Central memory CD8-positive, alpha-beta T cell (primary cell): ENCODE data around the gene NPY2R.

Source experiments
- ATAC-seq: fragments of 150-1000 bp; cut with Tn5 transposase; replicated peaks from 2 replicates; pipeline ENCODE4 v1.10.0; 2022; ENCODE audit warnings: mild to moderate bottlenecking, moderate FRiP score, moderate number of reproducible peaks; ENCODE audit not compliant: poor library complexity, severe bottlenecking; ENCODE audit errors: extremely low read depth
- DNase-seq, 2 donors: peaks; one replicate each; pipeline ENCODE4 v3.0.0; 2021; ENCODE audit warnings: low spot score in 2 of 2
- H3K27ac Mint-ChIP-seq: one replicate; pipeline ENCODE4 v1.8.0; 2022; ENCODE audit warnings: low read depth, mild to moderate bottlenecking, moderate library complexity, mixed read lengths
- H3K27me3 Mint-ChIP-seq: one replicate; pipeline ENCODE4 v1.8.0; 2022; ENCODE audit warnings: mixed read lengths
- H3K36me3 Mint-ChIP-seq: one replicate; pipeline ENCODE4 v1.8.0; 2022; ENCODE audit warnings: mild to moderate bottlenecking, moderate library complexity, mixed read lengths; ENCODE audit not compliant: insufficient read depth
- H3K4me1 Mint-ChIP-seq: one replicate; pipeline ENCODE4 v1.8.0; 2022; ENCODE audit warnings: mixed read lengths
- H3K4me3 Mint-ChIP-seq: one replicate; pipeline ENCODE4 v1.8.0; 2022; ENCODE audit warnings: mild to moderate bottlenecking, moderate library complexity, mixed read lengths
- H3K9me3 Mint-ChIP-seq: one replicate; pipeline ENCODE4 v1.8.0; 2022; ENCODE audit warnings: mixed read lengths

The NPY2R gene, protein sequence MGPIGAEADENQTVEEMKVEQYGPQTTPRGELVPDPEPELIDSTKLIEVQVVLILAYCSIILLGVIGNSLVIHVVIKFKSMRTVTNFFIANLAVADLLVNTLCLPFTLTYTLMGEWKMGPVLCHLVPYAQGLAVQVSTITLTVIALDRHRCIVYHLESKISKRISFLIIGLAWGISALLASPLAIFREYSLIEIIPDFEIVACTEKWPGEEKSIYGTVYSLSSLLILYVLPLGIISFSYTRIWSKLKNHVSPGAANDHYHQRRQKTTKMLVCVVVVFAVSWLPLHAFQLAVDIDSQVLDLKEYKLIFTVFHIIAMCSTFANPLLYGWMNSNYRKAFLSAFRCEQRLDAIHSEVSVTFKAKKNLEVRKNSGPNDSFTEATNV

DNA sequence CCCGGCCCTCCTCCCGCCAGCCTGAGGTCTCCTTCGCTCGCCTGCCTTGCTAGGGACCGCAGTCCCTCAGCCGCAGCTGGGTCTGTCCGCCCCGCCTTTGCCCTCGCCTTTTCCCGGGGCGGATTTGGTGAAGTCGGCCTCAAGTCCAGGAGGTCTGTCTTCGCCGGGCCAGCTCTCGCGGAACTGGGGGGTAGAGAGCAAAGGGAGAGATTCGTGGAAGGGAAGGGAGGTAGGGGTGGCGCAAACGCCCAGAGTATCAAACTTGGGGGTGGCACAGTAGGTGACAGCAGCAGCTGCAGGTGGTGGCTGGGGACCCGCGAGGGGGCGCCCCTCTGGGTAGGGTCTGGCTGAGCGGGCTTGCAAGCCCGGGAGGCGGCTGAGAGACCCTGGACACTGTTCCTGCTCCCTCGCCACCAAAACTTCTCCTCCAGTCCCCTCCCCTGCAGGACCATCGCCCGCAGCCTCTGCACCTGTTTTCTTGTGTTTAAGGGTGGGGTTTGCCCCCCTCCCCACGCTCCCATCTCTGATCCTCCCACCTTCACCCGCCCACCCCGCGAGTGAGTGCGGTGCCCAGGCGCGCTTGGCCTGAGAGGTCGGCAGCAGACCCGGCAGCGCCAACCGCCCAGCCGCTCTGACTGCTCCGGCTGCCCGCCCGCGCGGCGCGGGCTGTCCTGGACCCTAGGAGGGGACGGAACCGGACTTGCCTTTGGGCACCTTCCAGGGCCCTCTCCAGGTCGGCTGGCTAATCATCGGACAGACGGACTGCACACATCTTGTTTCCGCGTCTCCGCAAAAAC is at the start of gene NPY2R:
Gene NPY2R, plus strand, starts transcription at position 379 of the 797 bp plus-strand sequence. CDS start 5,304 bp downstream, outside the sequence.
- H3K36me3 Mint-ChIP-seq = peaks cover 2% of the 10 kb centered on the region
- H3K9me3 Mint-ChIP-seq = no peaks in the 10 kb centered on the region
- ATAC-seq (no peak), DNase-seq (no peak)
- no peak within 1 kb of the TSS for H3K4me3 Mint-ChIP-seq
- no peak within 1 kb of the TSS for H3K27ac Mint-ChIP-seq
- H3K4me1 Mint-ChIP-seq = no peaks in the 10 kb centered on the region
- H3K27me3 Mint-ChIP-seq = peaks cover 23% of the 10 kb centered on the region

DNA sequence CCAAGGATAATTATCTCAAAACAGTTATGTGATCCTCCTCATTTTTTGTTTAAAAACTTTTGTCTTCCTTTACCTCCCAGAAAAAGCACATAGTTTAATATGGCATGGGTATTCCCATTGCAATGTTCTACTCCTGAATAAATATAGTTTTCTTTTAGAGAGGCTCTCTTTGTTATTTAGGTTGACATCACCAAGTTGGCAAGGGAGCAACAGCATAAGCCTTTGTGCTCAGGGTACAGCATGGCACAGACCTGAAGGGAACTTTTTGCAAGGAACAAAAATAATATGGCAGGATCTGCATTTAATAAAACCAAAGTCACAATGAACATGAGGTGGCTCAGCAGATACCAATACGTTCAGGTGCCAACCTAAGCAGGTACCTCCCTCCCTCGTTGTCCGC is 47.1 kb upstream of the NPY2R start:
- ATAC-seq (no peak), DNase-seq (no peak)
- H3K4me1 Mint-ChIP-seq = no peaks in the 10 kb centered on the region
- H3K9me3 Mint-ChIP-seq = peaks cover 3% of the 10 kb centered on the region
- H3K27me3 Mint-ChIP-seq = no peaks in the 10 kb centered on the region
- H3K36me3 Mint-ChIP-seq = no peaks in the 10 kb centered on the region
- no peak overlapping the region for H3K4me3 Mint-ChIP-seq
- no peak overlapping the region for H3K27ac Mint-ChIP-seq

DNA sequence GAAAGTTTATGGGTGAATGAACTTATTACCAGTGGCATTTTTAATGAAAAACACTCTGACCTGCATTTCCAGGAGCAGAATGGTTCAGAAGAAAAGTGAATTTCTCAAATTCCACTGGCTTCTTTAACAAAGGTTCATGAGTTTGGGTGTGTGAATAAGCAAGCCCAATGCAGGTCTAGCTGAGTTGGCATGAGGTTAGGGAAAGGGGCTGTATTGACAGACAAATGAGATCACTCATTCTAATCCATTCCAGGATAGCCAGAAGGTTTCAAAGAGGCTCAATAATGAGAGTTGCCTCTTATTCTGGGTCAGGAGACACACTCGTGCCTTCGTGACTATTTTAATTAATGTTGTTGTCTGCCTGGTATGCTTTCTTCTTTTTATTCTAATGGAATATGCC is 43.7 kb upstream of the NPY2R start:
- Mint-ChIP-seq H3K27me3 (no peaks in the 10 kb centered on the region), H3K36me3 (no peaks in the 10 kb centered on the region), H3K27ac (no peak overlapping the region), H3K4me3 (no peak overlapping the region), H3K4me1 (no peaks in the 10 kb centered on the region), H3K9me3 (no peaks in the 10 kb centered on the region)
- ATAC-seq = no peak
- DNase-seq = no peak

DNA sequence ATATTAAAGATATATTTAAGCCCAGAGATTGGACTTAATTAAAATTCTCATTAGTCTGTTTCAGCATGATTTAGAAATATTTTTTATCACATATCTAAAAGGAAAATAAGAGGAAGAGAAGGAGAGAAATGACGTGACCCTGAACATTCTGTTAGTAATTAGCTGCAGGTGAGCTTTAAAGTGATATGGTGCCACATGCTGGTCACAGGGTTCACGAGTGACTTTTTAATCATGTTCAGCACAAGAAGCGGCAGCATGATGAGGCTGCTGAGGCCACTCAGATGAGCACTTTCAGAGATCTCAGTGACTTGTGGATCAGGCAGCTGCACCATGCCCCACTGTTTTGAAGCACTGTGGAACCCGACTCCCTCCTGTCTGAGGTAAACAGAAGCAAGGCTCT is 37.9 kb upstream of the NPY2R start:
- Mint-ChIP-seq H3K36me3 (no peaks in the 10 kb centered on the region), H3K27me3 (no peaks in the 10 kb centered on the region), H3K4me3 (no peak overlapping the region), H3K9me3 (peaks cover 5% of the 10 kb centered on the region), H3K4me1 (no peaks in the 10 kb centered on the region), H3K27ac (no peak overlapping the region)
- DNase-seq = no peak
- ATAC-seq = no peak

DNA sequence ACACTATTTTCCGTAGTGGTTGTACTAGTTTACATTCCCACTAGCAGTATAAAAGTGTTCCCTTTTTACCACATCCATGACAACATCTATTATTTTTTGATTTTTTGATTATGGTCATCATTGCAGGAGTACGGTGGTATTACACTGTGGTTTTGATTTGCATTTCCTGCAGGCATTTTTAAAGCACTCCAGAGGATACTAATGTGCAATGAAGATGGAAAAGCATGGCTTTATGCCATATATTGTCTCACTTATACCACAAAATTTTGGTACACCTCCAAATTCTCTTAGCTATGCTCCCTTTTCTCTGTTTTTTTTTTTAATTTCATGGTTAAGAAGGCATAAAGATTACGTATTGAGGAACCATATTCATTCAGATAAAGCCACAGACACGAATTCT is 35.1 kb upstream of the NPY2R start:
- Mint-ChIP-seq H3K4me1 (no peaks in the 10 kb centered on the region), H3K27me3 (no peaks in the 10 kb centered on the region), H3K9me3 (peaks cover 5% of the 10 kb centered on the region), H3K4me3 (no peak overlapping the region), H3K27ac (no peak overlapping the region), H3K36me3 (no peaks in the 10 kb centered on the region)
- DNase-seq = no peak
- ATAC-seq = no peak

DNA sequence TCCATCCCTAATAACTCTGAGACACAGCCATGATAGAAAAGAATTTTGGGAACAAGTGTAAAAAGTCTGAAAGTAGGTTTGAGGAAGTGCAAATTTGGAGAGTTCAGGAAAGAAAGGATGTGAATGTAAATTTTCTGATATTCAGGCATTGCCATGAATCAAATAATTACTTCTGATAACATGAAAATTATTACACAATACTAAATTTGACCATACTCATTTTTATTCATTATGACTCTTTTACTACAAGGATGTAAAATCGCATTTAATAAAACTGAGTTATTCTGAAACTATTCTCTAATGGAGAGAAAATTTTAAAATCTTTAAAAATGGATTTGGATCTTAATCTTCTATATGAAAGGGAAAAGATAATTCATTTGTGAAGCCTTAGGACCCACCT is 33.8 kb upstream of the NPY2R start:
- Mint-ChIP-seq H3K27ac (no peak overlapping the region), H3K4me3 (no peak overlapping the region)

DNA sequence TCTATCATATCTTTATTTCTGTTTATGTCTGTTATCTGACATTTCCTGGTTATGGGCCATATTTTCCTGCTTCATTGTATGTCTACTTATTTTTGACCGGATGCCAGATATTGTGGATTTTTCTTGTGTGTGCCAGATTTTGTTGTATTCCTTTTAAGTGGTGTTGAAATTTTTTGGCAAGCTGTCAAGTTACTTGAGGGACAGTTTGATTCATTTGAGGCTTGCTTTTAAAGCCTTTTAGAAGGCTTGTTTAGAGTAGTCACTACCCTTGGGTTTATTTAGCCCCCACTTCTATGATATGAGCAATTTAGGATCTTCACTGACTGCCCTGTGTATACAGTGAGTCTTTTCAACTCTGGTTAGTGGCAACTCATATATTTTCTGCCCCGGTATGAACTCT is 29.2 kb upstream of the NPY2R start:
- Mint-ChIP-seq H3K4me1 (no peaks in the 10 kb centered on the region), H3K27ac (no peak overlapping the region), H3K27me3 (no peaks in the 10 kb centered on the region), H3K36me3 (peaks cover 1% of the 10 kb centered on the region), H3K9me3 (no peaks in the 10 kb centered on the region), H3K4me3 (no peak overlapping the region)
- no peak for ATAC-seq
- no peak for DNase-seq

More for the DNA sequence above, 33.8 kb upstream of the NPY2R start:
- ATAC-seq = no peak
- peaks cover 5% of the 10 kb centered on the region for H3K9me3 Mint-ChIP-seq
- H3K27me3 Mint-ChIP-seq = no peaks in the 10 kb centered on the region
- H3K4me1 Mint-ChIP-seq = no peaks in the 10 kb centered on the region
- no peaks in the 10 kb centered on the region for H3K36me3 Mint-ChIP-seq
- DNase-seq = no peak

DNA sequence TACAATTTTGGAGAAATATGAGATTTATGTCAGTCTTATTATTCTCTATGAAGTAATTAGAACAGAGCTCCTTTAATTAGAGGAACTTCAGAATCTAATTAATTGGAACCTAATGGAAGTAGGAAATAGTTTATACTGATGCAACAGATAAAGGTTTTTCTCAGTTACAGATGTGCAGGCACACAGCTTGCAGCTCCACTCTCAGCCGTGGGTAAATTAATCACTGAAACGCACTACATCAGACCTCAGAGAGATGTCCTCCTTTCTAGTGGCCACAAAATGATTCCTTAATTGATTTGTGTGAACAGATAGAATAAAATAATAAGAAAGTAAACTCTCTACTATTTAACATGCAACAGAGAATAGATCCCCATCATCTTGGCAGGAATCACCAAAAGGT is 21.5 kb upstream of the NPY2R start:
- DNase-seq (no peak), ATAC-seq (no peak)
- Mint-ChIP-seq H3K9me3 (no peaks in the 10 kb centered on the region), H3K4me1 (no peaks in the 10 kb centered on the region), H3K36me3 (peaks cover 1% of the 10 kb centered on the region), H3K27me3 (no peaks in the 10 kb centered on the region), H3K27ac (no peak overlapping the region), H3K4me3 (no peak overlapping the region)

DNA sequence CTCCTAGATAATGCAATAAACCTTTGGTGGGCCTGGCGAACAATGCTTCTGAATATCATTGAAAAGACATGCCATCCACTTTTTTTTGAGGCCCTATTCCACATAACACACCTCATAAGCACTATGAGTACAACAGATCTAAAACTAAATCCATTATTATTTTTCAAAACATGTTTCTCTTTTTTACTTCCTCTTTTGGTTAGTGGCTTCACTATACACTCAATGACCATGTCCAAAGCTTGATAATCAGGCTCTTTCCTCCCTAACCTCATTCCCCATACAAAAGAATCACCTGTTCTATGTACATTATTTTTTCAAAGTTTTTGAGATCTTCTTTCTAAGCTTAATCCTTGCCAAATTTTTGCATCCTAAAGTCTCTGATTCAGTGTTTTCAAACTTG is 20.4 kb upstream of the NPY2R start:
- H3K9me3 Mint-ChIP-seq = no peaks in the 10 kb centered on the region
- no peak for DNase-seq
- ATAC-seq = no peak
- H3K4me1 Mint-ChIP-seq = no peaks in the 10 kb centered on the region
- no peaks in the 10 kb centered on the region for H3K27me3 Mint-ChIP-seq
- H3K4me3 Mint-ChIP-seq = no peak overlapping the region
- H3K27ac Mint-ChIP-seq = no peak overlapping the region
- no peaks in the 10 kb centered on the region for H3K36me3 Mint-ChIP-seq

DNA sequence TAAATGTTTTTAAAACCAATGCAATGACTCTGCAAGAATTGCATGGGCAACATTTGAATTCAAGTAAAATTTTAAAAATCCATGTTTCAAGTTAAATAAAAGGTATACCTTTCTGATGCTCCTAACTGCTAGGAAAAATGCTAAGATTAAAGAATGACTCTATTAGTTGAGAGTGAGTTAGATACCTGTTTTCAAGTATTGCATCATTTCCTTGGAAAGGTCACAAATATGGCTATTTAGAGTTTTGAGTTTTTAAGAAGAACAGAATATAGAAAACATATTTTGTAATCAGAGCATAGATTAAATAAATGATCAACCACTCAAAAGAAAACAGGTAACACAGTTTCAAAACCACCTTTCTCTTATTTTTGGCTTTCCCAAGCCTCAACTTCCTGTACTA is 18.3 kb upstream of the NPY2R start:
- Mint-ChIP-seq H3K36me3 (no peaks in the 10 kb centered on the region), H3K4me3 (no peak overlapping the region), H3K27me3 (no peaks in the 10 kb centered on the region), H3K9me3 (no peaks in the 10 kb centered on the region), H3K27ac (no peak overlapping the region), H3K4me1 (no peaks in the 10 kb centered on the region)
- ATAC-seq (no peak), DNase-seq (no peak)

DNA sequence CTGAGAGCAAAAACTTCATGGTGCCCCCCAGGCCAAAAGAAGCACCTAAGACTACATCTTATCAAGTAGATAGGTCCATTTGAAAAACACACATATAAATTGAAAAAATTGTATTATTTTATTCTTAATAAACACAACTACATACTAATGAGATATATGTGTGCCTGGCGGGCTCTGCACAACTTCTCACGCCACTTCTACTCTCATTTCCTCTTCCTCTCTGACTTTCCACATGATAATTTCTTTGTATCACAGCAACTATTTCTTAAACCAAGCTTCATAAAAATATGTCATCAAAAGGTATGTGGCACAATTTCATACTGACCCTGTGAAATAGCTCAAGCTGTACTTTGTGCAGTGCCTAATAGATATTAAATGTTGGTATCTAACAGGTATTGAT is 10.7 kb upstream of the NPY2R start:
- peaks cover 5% of the 10 kb centered on the region for H3K9me3 Mint-ChIP-seq
- no peaks in the 10 kb centered on the region for H3K36me3 Mint-ChIP-seq
- H3K27ac Mint-ChIP-seq = no peak overlapping the region
- DNase-seq (no peak), ATAC-seq (no peak)
- no peaks in the 10 kb centered on the region for H3K4me1 Mint-ChIP-seq
- no peaks in the 10 kb centered on the region for H3K27me3 Mint-ChIP-seq
- no peak overlapping the region for H3K4me3 Mint-ChIP-seq

DNA sequence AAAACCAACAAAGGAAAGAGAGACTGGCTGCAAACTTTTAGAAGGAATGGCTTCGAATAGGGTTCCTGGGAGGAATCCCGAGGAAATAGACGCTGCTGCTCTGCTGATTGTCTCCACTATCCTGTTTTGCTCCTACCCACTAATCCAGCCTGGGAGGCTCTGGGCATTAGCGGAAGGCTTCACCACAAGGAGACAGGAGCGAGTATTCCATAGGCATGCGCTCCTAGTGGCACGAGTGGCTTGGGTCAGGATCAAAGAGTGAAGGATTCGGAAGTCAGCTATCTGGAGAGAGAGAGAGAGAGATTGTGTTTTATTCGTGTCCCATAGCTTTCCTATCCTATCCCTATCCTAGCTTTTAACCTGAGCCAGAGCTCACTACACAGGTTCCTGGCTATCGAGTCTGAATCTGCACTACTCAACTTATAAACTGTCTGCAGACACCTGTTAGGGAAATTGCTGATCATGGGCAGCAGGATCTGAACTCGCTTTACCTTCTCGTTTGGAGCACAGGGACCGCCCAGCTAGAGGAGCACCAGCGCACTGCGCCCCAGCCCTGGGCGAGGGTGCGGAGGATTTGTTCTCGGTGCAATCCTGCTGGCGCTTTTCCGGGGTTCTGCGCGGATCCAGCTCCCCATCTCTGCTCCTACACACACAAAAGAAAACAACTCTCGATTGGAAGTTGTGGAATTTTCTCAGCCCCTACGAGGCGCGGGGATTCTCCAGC is 740 bp upstream of the NPY2R start:
- Mint-ChIP-seq H3K27ac (no peak overlapping the region), H3K4me1 (no peaks in the 10 kb centered on the region), H3K4me3 (no peak overlapping the region), H3K9me3 (no peaks in the 10 kb centered on the region), H3K27me3 (peaks cover 23% of the 10 kb centered on the region), H3K36me3 (peaks cover 2% of the 10 kb centered on the region)
- ATAC-seq = no peak
- DNase-seq = no peak
